Measurements from ENCODE around the gene SIK3.

Gene SIK3

GRCh38 chr11:116821050-116821918, 276.9 kb downstream of the SIK3 start:
- no peak for DNase-seq (ENCODE audit: low read depth, low spot score)
- H3K27ac ChIP-seq (ENCODE audit: low read length): no peak overlapping the region
- WGBS (ENCODE audit: insufficient coverage, insufficient read length): no CpG with 5 or more reads among the region's 51 CpGs
- no peaks in the 10 kb centered on the region for H3K36me3 ChIP-seq (ENCODE audit: control insufficient read depth, insufficient read depth, low read length)
- no peaks in the 10 kb centered on the region; the same call in 1 of the 2 replicates for H3K4me1 ChIP-seq (ENCODE audit: control insufficient read depth, insufficient read depth, low read length)
- H3K9me3 ChIP-seq (ENCODE audit: control insufficient read depth, insufficient read depth, low read length): no peaks in the 10 kb centered on the region
- H3K27me3 ChIP-seq (ENCODE audit: control insufficient read depth, insufficient read depth, low read length): no peaks in the 10 kb centered on the region
- no peak overlapping the region for H3K4me3 ChIP-seq (ENCODE audit: low read length)

GRCh38 chr11:116819049-116819448, 279.2 kb downstream of the SIK3 start:
- Histone ChIP-seq H3K9me3 (ENCODE audit: control insufficient read depth, insufficient read depth, low read length) (no peaks in the 10 kb centered on the region), H3K4me3 (ENCODE audit: low read length) (no peak overlapping the region), H3K4me1 (ENCODE audit: control insufficient read depth, insufficient read depth, low read length) (no peaks in the 10 kb centered on the region; the same call in 1 of the 2 replicates), H3K27ac (ENCODE audit: low read length) (no peak overlapping the region), H3K27me3 (ENCODE audit: control insufficient read depth, insufficient read depth, low read length) (no peaks in the 10 kb centered on the region), H3K36me3 (ENCODE audit: control insufficient read depth, insufficient read depth, low read length) (no peaks in the 10 kb centered on the region)
- DNase-seq (ENCODE audit: low read depth, low spot score): no peak
- WGBS (ENCODE audit: insufficient coverage, insufficient read length): no CpG with 5 or more reads among the region's 9 CpGs

GRCh38 chr11:116814502-116814901, 283.7 kb downstream of the SIK3 start:
- Histone ChIP-seq H3K4me3 (ENCODE audit: low read length) (no peak overlapping the region), H3K27ac (ENCODE audit: low read length) (no peak overlapping the region), H3K9me3 (ENCODE audit: control insufficient read depth, insufficient read depth, low read length) (no peaks in the 10 kb centered on the region), H3K4me1 (ENCODE audit: control insufficient read depth, insufficient read depth, low read length) (no peaks in the 10 kb centered on the region; the same call in 1 of the 2 replicates), H3K27me3 (ENCODE audit: control insufficient read depth, insufficient read depth, low read length) (no peaks in the 10 kb centered on the region), H3K36me3 (ENCODE audit: control insufficient read depth, insufficient read depth, low read length) (no peaks in the 10 kb centered on the region)
- WGBS (ENCODE audit: insufficient coverage, insufficient read length): no CpG with 5 or more reads among the region's 6 CpGs
- no peak for DNase-seq (ENCODE audit: low read depth, low spot score)

GRCh38 chr11:116813781-116814471, 284.3 kb downstream of the SIK3 start:
- no CpG with 5 or more reads among the region's 5 CpGs for WGBS (ENCODE audit: insufficient coverage, insufficient read length)
- no peak for DNase-seq (ENCODE audit: low read depth, low spot score)
- H3K27me3 ChIP-seq (ENCODE audit: control insufficient read depth, insufficient read depth, low read length): no peaks in the 10 kb centered on the region
- H3K27ac ChIP-seq (ENCODE audit: low read length): no peak overlapping the region
- H3K9me3 ChIP-seq (ENCODE audit: control insufficient read depth, insufficient read depth, low read length): no peaks in the 10 kb centered on the region
- no peaks in the 10 kb centered on the region for H3K36me3 ChIP-seq (ENCODE audit: control insufficient read depth, insufficient read depth, low read length)
- no peak overlapping the region for H3K4me3 ChIP-seq (ENCODE audit: low read length)
- no peaks in the 10 kb centered on the region; the same call in 1 of the 2 replicates for H3K4me1 ChIP-seq (ENCODE audit: control insufficient read depth, insufficient read depth, low read length)

- WGBS (ENCODE audit: insufficient coverage, insufficient read length): no CpG with 5 or more reads among the region's 1 CpG
- no peak overlapping the region for H3K4me3 ChIP-seq (ENCODE audit: low read length)
Measured at GRCh38 chr11:116813170-116813569, 285.1 kb downstream of the SIK3 start.

GRCh38 chr11:116812109-116812508, 286.1 kb downstream of the SIK3 start:
- no peak for DNase-seq (ENCODE audit: low read depth, low spot score)
- Histone ChIP-seq H3K4me3 (ENCODE audit: low read length) (no peak overlapping the region), H3K27me3 (ENCODE audit: control insufficient read depth, insufficient read depth, low read length) (no peaks in the 10 kb centered on the region), H3K9me3 (ENCODE audit: control insufficient read depth, insufficient read depth, low read length) (no peaks in the 10 kb centered on the region), H3K36me3 (ENCODE audit: control insufficient read depth, insufficient read depth, low read length) (no peaks in the 10 kb centered on the region), H3K27ac (ENCODE audit: low read length) (no peak overlapping the region), H3K4me1 (ENCODE audit: control insufficient read depth, insufficient read depth, low read length) (no peaks in the 10 kb centered on the region; the same call in 1 of the 2 replicates)
- no CpG with 5 or more reads among the region's 4 CpGs for whole genome bisulfite sequencing (ENCODE audit: insufficient coverage, insufficient read length)

More at GRCh38 chr11:116813170-116813569, 285.1 kb downstream of the SIK3 start:
- Histone ChIP-seq H3K27me3 (ENCODE audit: control insufficient read depth, insufficient read depth, low read length) (no peaks in the 10 kb centered on the region), H3K36me3 (ENCODE audit: control insufficient read depth, insufficient read depth, low read length) (no peaks in the 10 kb centered on the region), H3K27ac (ENCODE audit: low read length) (no peak overlapping the region), H3K4me1 (ENCODE audit: control insufficient read depth, insufficient read depth, low read length) (no peaks in the 10 kb centered on the region; the same call in 1 of the 2 replicates), H3K9me3 (ENCODE audit: control insufficient read depth, insufficient read depth, low read length) (no peaks in the 10 kb centered on the region)
- DNase-seq (ENCODE audit: low read depth, low spot score): no peak

GRCh38 chr11:116811194-116811593, 287.0 kb downstream of the SIK3 start:
- H3K9me3 ChIP-seq (ENCODE audit: control insufficient read depth, insufficient read depth, low read length): no peaks in the 10 kb centered on the region
- H3K4me3 ChIP-seq (ENCODE audit: low read length): no peak overlapping the region
- H3K36me3 ChIP-seq (ENCODE audit: control insufficient read depth, insufficient read depth, low read length): no peaks in the 10 kb centered on the region
- DNase-seq (ENCODE audit: low read depth, low spot score): no peak
- WGBS (ENCODE audit: insufficient coverage, insufficient read length): no CpG with 5 or more reads among the region's 3 CpGs
- no peaks in the 10 kb centered on the region for H3K27me3 ChIP-seq (ENCODE audit: control insufficient read depth, insufficient read depth, low read length)
- H3K4me1 ChIP-seq (ENCODE audit: control insufficient read depth, insufficient read depth, low read length): no peaks in the 10 kb centered on the region
- H3K27ac ChIP-seq (ENCODE audit: low read length): no peak overlapping the region

GRCh38 chr11:116808262-116809175, 289.7 kb downstream of the SIK3 start:
- no peak overlapping the region for H3K27ac ChIP-seq (ENCODE audit: low read length)

GRCh38 chr11:116807601-116808261, 290.5 kb downstream of the SIK3 start:
- Histone ChIP-seq H3K36me3 (ENCODE audit: control insufficient read depth, insufficient read depth, low read length) (no peaks in the 10 kb centered on the region), H3K4me3 (ENCODE audit: low read length) (no peak overlapping the region), H3K27me3 (ENCODE audit: control insufficient read depth, insufficient read depth, low read length) (no peaks in the 10 kb centered on the region), H3K4me1 (ENCODE audit: control insufficient read depth, insufficient read depth, low read length) (no peaks in the 10 kb centered on the region), H3K9me3 (ENCODE audit: control insufficient read depth, insufficient read depth, low read length) (no peaks in the 10 kb centered on the region), H3K27ac (ENCODE audit: low read length) (no peak overlapping the region)
- DNase-seq (ENCODE audit: low read depth, low spot score): no peak
- no CpG with 5 or more reads among the region's 6 CpGs for WGBS (ENCODE audit: insufficient coverage, insufficient read length)

More at GRCh38 chr11:116808262-116809175, 289.7 kb downstream of the SIK3 start:
- Histone ChIP-seq H3K27me3 (ENCODE audit: control insufficient read depth, insufficient read depth, low read length) (no peaks in the 10 kb centered on the region), H3K4me1 (ENCODE audit: control insufficient read depth, insufficient read depth, low read length) (no peaks in the 10 kb centered on the region), H3K4me3 (ENCODE audit: low read length) (no peak overlapping the region; the same call in 1 of the 2 replicates), H3K9me3 (ENCODE audit: control insufficient read depth, insufficient read depth, low read length) (no peaks in the 10 kb centered on the region), H3K36me3 (ENCODE audit: control insufficient read depth, insufficient read depth, low read length) (no peaks in the 10 kb centered on the region)
- WGBS (ENCODE audit: insufficient coverage, insufficient read length): no CpG with 5 or more reads among the region's 14 CpGs
- DNase-seq (ENCODE audit: low read depth, low spot score): no peak
